GM12892 (cell line): ENCODE data around the gene TSSK3.

ENCODE experiments used
- POLR2A ChIP-seq: IDR thresholded peaks from 2 replicates; pipeline ENCODE4 v1.6.1; 2011; ENCODE audit warnings: low read depth, low read length, control low read depth
- POLR2AphosphoS5 ChIP-seq: IDR thresholded peaks from 2 replicates; pipeline ENCODE4 v1.6.1; 2011; ENCODE audit warnings: low read depth, low read length, control low read depth
- TAF1 ChIP-seq: IDR thresholded peaks from 2 replicates; pipeline ENCODE4 v1.6.1; 2011; ENCODE audit warnings: low read depth, mild to moderate bottlenecking, control low read depth, low read length, borderline replicate concordance

GRCh38 chr1:32353886-32354570 is 8.3 kb upstream of the TSSK3 start:
- no peak for TF ChIP-seq POLR2A
- no peak for TF ChIP-seq POLR2AphosphoS5
- no peak for TF ChIP-seq TAF1
